ENCODE measurements around the gene CDK8. TPM values are rescaled to one million over a fixed set of nuclear protein-coding genes. Genes with fewer than 3 reads are reported as not detected.

Gene CDK8
- total RNA-seq, 2 experiments from 2014 or later: 13.7 to 13.9 TPM

DNA sequence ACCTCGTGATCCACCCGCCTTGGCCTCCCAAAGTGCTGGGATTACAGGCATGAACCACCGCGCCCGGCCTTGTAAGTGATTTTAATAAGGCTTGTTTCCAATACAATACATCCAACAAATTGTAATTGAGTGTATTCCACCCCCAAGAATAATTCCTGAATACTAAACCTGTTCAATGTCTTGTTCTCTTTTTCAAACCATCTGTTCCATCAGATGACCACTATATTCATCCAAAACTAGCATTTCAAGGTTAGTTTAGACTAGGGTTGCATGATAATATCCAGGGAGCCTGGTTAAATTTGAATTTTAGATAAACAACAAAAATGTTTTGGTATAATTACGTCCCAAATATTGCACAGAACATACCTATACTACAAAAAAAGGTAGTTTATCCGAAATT, 168.1 kb downstream of the CDK8 start:
- Mint-ChIP-seq H3K27me3 (peaks cover 3% of the 10 kb centered on the region), H3K4me1 (no peaks in the 10 kb centered on the region), H3K4me3 (no peak overlapping the region), H3K9me3 (no peaks in the 10 kb centered on the region), H3K27ac (no peak overlapping the region), H3K36me3 (ENCODE audit: low read depth) (no peaks in the 10 kb centered on the region)
- no peak for DNase-seq
- ChIA-PET POLR2A (no interaction called here), CTCF (no interaction called here)

DNA sequence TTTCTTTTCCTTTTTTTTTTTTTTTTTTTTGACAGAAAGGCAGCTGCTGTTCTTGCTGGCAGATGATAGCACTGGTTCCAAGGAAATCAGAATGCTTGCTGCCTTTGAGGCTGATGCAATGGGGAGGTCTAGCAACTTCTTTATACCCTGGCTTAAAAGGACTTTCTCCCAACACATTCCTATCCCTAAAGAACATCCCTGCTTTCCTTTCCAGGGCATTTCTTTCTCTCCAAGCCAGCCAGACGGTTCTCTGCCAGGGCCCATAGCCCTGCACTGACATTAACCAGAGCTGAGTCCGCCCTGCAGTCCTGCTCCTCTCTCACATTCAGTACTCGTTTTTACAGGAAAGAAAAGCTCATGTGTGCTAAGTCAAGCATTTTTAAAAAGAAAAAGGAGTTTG, 169.7 kb downstream of the CDK8 start:
- no peak overlapping the region for H3K27ac Mint-ChIP-seq
- H3K9me3 Mint-ChIP-seq: no peaks in the 10 kb centered on the region
- no peaks in the 10 kb centered on the region for H3K27me3 Mint-ChIP-seq

DNA sequence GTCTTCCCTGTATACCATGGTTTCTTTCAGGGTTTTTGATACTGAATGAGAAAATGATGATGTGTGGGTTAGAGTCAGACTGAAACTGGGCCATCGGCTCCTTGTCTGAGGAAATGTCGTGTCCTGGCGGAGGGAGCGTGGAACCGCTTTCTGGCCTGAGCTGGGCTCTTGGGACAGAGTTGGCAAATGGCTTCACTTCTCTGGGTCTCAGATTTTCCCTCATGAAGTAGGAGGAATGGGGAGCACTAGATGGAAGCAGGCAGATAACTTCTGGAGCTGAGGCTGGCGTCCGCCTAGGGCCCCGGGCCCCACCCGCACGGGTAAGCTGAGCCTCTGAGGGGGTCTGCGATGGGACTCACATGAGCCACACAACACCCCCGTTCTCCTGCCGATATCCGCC, 170.3 kb downstream of the CDK8 start:
- no peaks in the 10 kb centered on the region for H3K9me3 Mint-ChIP-seq
- DNase-seq: no peak
- ChIA-PET CTCF (no interaction called here), POLR2A (no interaction called here)
- H3K27ac Mint-ChIP-seq: no peak overlapping the region
- no peak overlapping the region for H3K4me3 Mint-ChIP-seq
- no peaks in the 10 kb centered on the region for H3K4me1 Mint-ChIP-seq
- H3K27me3 Mint-ChIP-seq: peaks cover 1% of the 10 kb centered on the region
- H3K36me3 Mint-ChIP-seq (ENCODE audit: low read depth): no peaks in the 10 kb centered on the region

More for the DNA sequence above, 169.7 kb downstream of the CDK8 start:
- no peak for DNase-seq
- Mint-ChIP-seq H3K4me1 (no peaks in the 10 kb centered on the region), H3K36me3 (ENCODE audit: low read depth) (no peaks in the 10 kb centered on the region), H3K4me3 (no peak overlapping the region)
- CTCF ChIA-PET: no interaction called here
- POLR2A ChIA-PET: no interaction called here

DNA sequence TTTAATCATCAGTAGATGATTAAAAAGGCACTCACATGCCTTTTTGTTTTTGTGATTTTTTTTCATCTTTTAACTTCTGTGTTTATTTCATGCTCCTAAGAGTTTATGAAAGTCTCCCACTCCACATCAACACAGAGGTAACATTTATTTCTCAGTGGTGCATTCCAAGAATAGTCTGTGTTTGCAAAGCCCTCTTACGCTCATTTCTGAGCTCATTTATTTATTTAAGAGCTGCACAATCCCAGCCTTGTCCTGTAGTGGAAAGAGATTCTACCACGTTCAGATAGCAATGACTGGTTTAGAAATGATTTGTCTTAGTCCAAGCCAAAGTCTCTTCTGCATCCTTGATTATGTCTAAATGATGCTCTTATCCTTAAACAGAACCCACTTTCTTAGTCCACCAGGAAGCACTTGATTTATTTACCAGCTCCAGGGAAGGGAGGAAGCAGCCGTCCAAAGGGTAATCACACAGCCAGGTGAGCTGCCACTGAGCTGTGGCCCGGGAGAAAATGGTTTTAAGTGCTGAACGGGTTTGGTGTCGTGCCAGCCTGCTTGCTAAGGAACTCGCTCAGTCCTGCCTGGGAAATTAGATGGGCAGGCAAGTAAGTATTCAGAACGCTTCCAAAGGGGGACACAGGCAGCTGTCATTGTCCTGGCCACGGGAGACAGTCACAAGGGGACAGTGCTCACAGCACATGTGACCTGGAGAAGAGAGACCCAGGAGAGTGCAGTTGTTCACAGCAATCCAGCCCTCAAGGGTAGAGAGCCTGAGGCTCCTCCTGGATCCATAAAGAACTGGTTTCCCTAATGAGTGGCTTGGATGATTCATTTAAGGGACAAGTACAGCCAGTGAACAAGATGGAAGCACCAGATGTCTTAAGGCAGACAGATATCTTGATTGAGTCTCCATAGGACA, 171.8 kb downstream of the CDK8 start:
- Mint-ChIP-seq H3K27ac (no peak overlapping the region), H3K36me3 (ENCODE audit: low read depth) (no peaks in the 10 kb centered on the region), H3K27me3 (peaks cover 6% of the 10 kb centered on the region), H3K4me1 (no peaks in the 10 kb centered on the region), H3K9me3 (no peaks in the 10 kb centered on the region), H3K4me3 (no peak overlapping the region)
- CTCF ChIA-PET: no interaction called here
- POLR2A ChIA-PET: no interaction called here
- no peak for DNase-seq

DNA sequence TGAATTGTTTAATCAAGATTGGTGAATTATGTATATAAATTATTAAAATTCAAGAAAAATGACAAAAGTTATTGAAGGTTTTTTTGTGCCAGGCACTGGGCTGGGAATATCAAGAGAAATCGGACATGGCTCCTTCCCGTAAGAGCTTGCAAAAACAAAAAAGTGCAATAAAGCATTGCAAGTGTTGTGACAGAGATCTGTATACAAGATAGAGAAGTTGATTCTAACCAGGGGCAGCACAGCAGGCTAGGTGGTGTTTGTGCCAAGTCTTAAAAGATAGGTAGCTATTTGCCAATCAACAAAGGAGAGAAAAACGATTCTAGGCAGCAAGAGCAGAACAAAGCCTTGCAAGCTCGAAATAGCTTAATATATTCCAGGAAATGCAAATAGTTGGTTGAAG, 179.8 kb downstream of the CDK8 start:
- Mint-ChIP-seq H3K4me1 (no peaks in the 10 kb centered on the region), H3K4me3 (no peak overlapping the region), H3K27me3 (peaks cover 11% of the 10 kb centered on the region), H3K27ac (no peak overlapping the region), H3K9me3 (peaks cover 17% of the 10 kb centered on the region), H3K36me3 (ENCODE audit: low read depth) (no peaks in the 10 kb centered on the region)
- DNase-seq: no peak
- ChIA-PET CTCF (no interaction called here), POLR2A (no interaction called here)

DNA sequence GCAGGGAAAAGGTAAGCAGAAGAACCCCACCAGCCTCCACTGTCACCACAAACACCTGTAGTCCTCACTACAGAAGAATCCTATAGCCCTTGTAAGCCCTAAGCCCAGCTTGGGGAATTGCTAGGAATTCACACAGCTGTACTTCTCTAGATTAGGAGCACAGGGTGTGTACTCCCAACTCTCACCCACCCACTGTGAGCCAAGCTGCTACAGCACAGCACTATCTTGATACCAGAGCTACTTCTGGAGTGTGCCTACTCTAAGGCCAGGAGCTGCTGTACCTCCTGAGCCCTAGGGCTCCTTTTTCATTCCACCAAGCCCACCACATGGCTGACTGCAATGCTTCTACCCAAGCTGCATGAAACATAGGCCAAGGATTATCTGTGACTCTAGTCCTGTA, 181.2 kb downstream of the CDK8 start:
- no peak overlapping the region for H3K27ac Mint-ChIP-seq
- H3K4me1 Mint-ChIP-seq: no peaks in the 10 kb centered on the region
- ChIA-PET CTCF (no interaction called here), POLR2A (no interaction called here)
- H3K36me3 Mint-ChIP-seq (ENCODE audit: low read depth): no peaks in the 10 kb centered on the region
- H3K9me3 Mint-ChIP-seq: peaks cover 17% of the 10 kb centered on the region
- peaks cover 5% of the 10 kb centered on the region for H3K27me3 Mint-ChIP-seq
- no peak overlapping the region for H3K4me3 Mint-ChIP-seq
- DNase-seq: no peak

DNA sequence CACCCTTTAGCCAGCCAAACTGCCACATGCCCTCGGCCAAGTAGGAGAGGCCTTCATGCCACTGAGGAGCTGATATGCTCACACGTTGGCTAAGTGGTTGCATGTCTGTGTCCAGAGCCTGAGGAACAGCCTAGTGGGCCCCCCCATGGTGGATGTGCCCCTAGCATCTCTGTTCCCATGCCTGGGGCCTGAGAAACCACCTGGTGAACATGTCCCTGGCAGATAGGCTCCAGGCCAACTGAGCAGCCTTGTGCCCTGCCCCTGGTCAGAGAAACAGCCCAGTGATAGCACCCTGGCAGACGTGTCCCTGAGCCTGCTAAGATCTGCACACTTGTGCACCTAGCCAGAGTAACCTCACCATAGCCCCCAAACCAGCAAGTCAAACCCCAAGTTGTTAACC, 181.7 kb downstream of the CDK8 start:
- H3K4me3 Mint-ChIP-seq: no peak overlapping the region
- ChIA-PET POLR2A (no interaction called here), CTCF (no interaction called here)
- H3K4me1 Mint-ChIP-seq: no peaks in the 10 kb centered on the region
- peaks cover 17% of the 10 kb centered on the region for H3K9me3 Mint-ChIP-seq
- DNase-seq: no peak
- no peak overlapping the region for H3K27ac Mint-ChIP-seq
- peaks cover 5% of the 10 kb centered on the region for H3K27me3 Mint-ChIP-seq
- H3K36me3 Mint-ChIP-seq (ENCODE audit: low read depth): no peaks in the 10 kb centered on the region

DNA sequence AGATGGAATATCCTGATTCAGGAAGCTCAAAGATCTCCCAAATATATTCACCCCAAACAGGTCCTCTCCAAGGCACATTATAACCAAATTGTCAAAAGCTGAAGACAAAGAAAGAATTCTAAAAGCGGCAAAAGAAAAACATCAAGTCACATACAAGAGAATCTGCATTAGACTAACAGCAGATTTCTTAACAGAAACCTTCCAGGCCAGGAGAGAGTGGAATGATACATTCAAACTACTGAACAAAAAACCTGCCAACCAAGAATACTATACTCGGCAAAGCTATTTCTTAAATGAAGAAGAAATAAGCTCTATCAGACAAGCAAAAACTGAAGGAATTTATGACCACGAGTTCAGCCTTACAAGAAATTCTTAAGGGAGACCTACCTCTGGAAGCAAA, 183.0 kb downstream of the CDK8 start:
- H3K4me3 Mint-ChIP-seq: no peak overlapping the region
- no peak overlapping the region for H3K27ac Mint-ChIP-seq
- CTCF ChIA-PET: no interaction called here
- H3K36me3 Mint-ChIP-seq (ENCODE audit: low read depth): no peaks in the 10 kb centered on the region
- DNase-seq: no peak
- POLR2A ChIA-PET: no interaction called here
- peaks cover 4% of the 10 kb centered on the region for H3K27me3 Mint-ChIP-seq
- no peaks in the 10 kb centered on the region for H3K4me1 Mint-ChIP-seq
- H3K9me3 Mint-ChIP-seq: peaks cover 17% of the 10 kb centered on the region

DNA sequence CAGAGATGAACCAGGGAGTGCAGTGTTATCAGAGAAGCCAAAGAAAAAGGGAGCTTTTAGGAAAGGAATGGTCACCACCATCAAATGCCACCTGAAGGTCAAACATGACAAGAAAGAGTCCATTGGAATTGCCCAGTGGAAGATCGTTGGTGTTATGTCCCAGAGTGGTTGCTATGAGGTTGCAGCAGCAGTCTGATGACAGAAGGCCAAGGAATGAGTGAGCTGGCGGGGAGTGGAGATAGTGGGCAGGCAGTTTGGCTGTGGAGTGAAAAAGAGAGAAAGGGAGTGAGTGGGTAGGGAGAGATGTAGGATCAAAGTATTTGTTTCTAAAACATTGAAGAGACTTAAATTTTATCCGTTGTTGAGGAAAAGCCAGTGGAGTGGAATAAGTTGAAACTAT, 186.2 kb downstream of the CDK8 start:
- POLR2A ChIA-PET: no interaction called here

DNA sequence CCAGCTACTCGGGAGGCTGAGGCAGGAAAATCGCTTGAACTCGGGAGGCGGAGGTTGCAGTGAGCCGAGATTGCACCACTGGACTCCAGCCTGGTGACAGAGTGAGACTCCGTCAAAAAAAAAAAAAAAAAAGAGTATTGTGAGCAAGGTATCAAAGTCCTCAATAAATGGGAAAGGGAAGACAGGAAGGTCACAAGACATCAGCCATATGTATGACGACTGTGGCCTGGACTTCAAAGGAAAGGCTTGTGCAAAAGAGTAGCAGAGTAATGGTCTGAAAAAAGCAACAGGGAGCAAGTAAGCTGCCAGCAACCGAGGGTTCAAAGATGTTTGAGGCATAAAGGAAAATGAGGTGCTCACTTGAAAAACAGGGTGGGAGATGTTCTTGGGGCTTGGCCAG, 187.5 kb downstream of the CDK8 start:
- H3K4me3 Mint-ChIP-seq: no peak overlapping the region
- no peak for DNase-seq
- peaks cover 7% of the 10 kb centered on the region for H3K9me3 Mint-ChIP-seq
- ChIA-PET CTCF (no interaction called here), POLR2A (no interaction called here)
- H3K27me3 Mint-ChIP-seq: peaks cover 3% of the 10 kb centered on the region
- H3K27ac Mint-ChIP-seq: no peak overlapping the region
- H3K36me3 Mint-ChIP-seq (ENCODE audit: low read depth): no peaks in the 10 kb centered on the region
- no peaks in the 10 kb centered on the region for H3K4me1 Mint-ChIP-seq

More for the DNA sequence above, 186.2 kb downstream of the CDK8 start:
- H3K27me3 Mint-ChIP-seq: peaks cover 3% of the 10 kb centered on the region
- CTCF ChIA-PET: interaction anchor here (0.5 kb wide), 1 partner anchor 253 kb away, joined by 3 read pairs; no protein-coding TSS in a partner anchor
- no peak overlapping the region for H3K4me3 Mint-ChIP-seq
- no peaks in the 10 kb centered on the region for H3K4me1 Mint-ChIP-seq
- H3K36me3 Mint-ChIP-seq (ENCODE audit: low read depth): no peaks in the 10 kb centered on the region
- no peak for DNase-seq
- H3K27ac Mint-ChIP-seq: no peak overlapping the region
- H3K9me3 Mint-ChIP-seq: peaks cover 15% of the 10 kb centered on the region

DNA sequence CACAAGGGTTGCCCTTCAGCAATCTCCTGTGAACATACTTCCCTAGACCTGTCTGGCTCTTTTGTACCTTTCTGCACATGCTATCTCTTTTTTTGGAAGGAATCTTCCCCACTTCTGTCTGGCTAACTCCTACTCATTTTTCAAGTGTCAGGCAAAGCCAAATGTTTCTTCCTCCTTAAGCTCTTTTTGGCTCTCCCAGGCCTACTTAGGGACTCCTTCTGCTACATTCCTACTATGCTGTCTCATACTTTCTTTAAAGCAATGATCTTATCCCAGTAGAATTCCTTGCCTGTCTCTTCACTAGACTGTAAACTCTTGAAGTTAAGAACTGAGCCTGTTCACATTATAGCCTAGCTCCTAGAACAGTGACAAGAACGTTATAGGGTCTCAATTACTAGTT, 188.6 kb downstream of the CDK8 start:
- ChIA-PET POLR2A (no interaction called here), CTCF (no interaction called here)
- Mint-ChIP-seq H3K36me3 (ENCODE audit: low read depth) (no peaks in the 10 kb centered on the region), H3K4me3 (no peak overlapping the region), H3K27me3 (peaks cover 3% of the 10 kb centered on the region), H3K9me3 (no peaks in the 10 kb centered on the region), H3K27ac (no peak overlapping the region), H3K4me1 (no peaks in the 10 kb centered on the region)
- DNase-seq: no peak

DNA sequence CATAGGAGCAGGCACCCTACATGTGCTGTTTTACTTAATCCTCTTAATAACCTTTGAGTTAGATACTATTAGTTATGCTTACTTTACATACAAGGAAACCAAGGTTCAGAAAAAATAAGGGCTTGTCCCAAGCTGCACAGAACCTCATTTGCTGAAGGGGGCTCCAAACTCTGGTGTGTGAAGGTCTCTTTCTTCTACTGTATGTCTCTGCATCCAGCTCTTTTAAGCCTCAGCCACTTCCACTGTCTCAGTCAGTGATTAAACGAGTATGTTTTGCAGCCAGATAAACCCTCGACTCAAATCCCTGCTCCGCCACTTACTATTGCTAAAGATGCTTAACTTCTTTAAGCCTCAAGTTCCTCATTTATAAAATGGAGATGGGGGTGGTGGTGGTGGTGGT, 191.2 kb downstream of the CDK8 start:
- H3K4me3 Mint-ChIP-seq: no peak overlapping the region
- POLR2A ChIA-PET: no interaction called here
- peaks cover 8% of the 10 kb centered on the region for H3K27me3 Mint-ChIP-seq
- no peak overlapping the region for H3K27ac Mint-ChIP-seq
- no peaks in the 10 kb centered on the region for H3K9me3 Mint-ChIP-seq
- DNase-seq: no peak
- CTCF ChIA-PET: interaction anchor here (1.2 kb wide), 1 partner anchor 51 kb away, joined by 3 read pairs; no protein-coding TSS in a partner anchor
- H3K36me3 Mint-ChIP-seq (ENCODE audit: low read depth): no peaks in the 10 kb centered on the region
- H3K4me1 Mint-ChIP-seq: no peaks in the 10 kb centered on the region

DNA sequence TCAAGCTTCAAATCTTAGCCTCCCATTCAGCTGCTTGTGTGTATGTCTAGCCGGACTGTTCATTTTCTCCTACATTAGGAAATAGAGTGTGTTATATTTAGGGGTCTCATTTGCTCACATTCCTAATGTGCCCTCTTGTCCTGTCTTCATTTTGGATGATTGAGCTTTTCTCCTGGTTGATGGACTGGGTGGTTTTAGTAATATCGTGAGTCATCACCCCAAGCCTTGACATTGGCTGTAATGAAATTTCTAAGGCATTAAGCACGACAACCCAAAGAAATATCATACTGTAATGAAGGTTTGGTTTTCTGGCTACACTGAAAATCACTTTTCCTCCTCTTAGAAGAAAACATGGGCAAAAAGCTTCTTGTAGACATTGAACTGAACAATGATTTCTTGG, 192.8 kb downstream of the CDK8 start:
- H3K4me3 Mint-ChIP-seq: no peak overlapping the region
- ChIA-PET POLR2A (no interaction called here), CTCF (no interaction called here)
- no peaks in the 10 kb centered on the region for H3K9me3 Mint-ChIP-seq
- peaks cover 16% of the 10 kb centered on the region for H3K27me3 Mint-ChIP-seq
- H3K4me1 Mint-ChIP-seq: no peaks in the 10 kb centered on the region
- no peaks in the 10 kb centered on the region for H3K36me3 Mint-ChIP-seq (ENCODE audit: low read depth)
- no peak overlapping the region for H3K27ac Mint-ChIP-seq
- DNase-seq: no peak

DNA sequence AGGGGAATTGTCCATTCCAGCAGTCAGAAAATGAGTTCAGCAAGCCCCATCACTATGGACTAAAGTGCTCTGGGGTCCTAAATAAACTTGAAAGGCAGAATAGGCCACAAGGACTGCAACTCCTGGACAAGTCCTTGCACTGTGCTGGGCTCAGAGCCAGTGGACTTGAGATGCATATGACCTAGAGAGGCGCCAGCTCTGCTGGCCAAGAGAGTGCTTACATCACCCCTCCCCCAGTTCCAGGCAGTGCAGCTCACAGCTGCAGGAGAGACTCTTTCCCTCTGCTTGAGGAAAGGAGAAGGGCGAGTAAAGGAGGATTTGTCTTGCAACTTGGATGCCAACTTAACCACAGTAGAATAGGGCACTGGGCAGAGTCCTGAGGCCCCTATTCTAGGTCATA, 194.1 kb downstream of the CDK8 start:
- H3K36me3 Mint-ChIP-seq (ENCODE audit: low read depth): no peaks in the 10 kb centered on the region
- no peak for DNase-seq
- POLR2A ChIA-PET: no interaction called here

More for the DNA sequence above, 194.1 kb downstream of the CDK8 start:
- no peak overlapping the region for H3K27ac Mint-ChIP-seq
- no peaks in the 10 kb centered on the region for H3K4me1 Mint-ChIP-seq
- no peaks in the 10 kb centered on the region for H3K9me3 Mint-ChIP-seq
- CTCF ChIA-PET: no interaction called here
- H3K4me3 Mint-ChIP-seq: no peak overlapping the region
- H3K27me3 Mint-ChIP-seq: peaks cover 24% of the 10 kb centered on the region
